Peyer's patch (tissue), 4 donors: Measurements from ENCODE around the gene TMEM88. TPM values are rescaled to one million over a fixed set of nuclear protein-coding genes. Genes with fewer than 3 reads are reported as not detected.

Source experiments
- DNase-seq, 3 donors: peaks; one replicate each; pipeline ENCODE4 v3.0.0-alpha.2; 2017 to 2019
- H3K27ac ChIP-seq, 4 donors: fragments of 200-600 bp; sonication (generic); one replicate each; pipeline ENCODE4 v1.5.1; 2016 to 2019
- H3K27me3 ChIP-seq, 2 donors: fragments of 200-600 bp; sonication (generic); one replicate each; pipeline ENCODE4 v1.5.1; 2019
- H3K36me3 ChIP-seq, 3 donors: fragments of 200-600 bp; sonication (generic); one replicate each; pipeline ENCODE4 v1.5.1; 2016 to 2019
- H3K4me1 ChIP-seq, 4 donors: fragments of 200-600 bp; sonication (generic); one replicate each; pipeline ENCODE4 v1.5.1; 2016 to 2019
- H3K4me3 ChIP-seq, 4 donors: fragments of 200-600 bp; sonication (generic); 1 replicate in 3 of 4; 2 replicates in 1 of 4; pipeline ENCODE4 v1.5.1; 2016 to 2019; ENCODE audit warnings: mild to moderate bottlenecking in 1 of 4
- H3K9me3 ChIP-seq, 4 donors: fragments of 200-600 bp; sonication (generic); one replicate each; pipeline ENCODE4 v1.5.1; 2016 to 2019; ENCODE audit warnings: mild to moderate bottlenecking in 1 of 4
- CTCF ChIP-seq, 6 experiments: fragments of 450-650 bp in 4 of 6; fragments of 200-600 bp in 2 of 6; sonication (generic) in 1 of 6; IDR thresholded peaks; one replicate each; pipeline ENCODE4 v1.5.1; 2017 to 2019; ENCODE audit warnings: antibody characterized with exemption in 6 of 6, mild to moderate bottlenecking in 3 of 6, moderate library complexity in 1 of 6
- POLR2A ChIP-seq, 2 donors: fragments of 450-650 bp; IDR thresholded peaks; one replicate each; pipeline ENCODE4 v1.5.1; 2017; ENCODE audit warnings: antibody characterized with exemption in 2 of 2, mild to moderate bottlenecking in 2 of 2, moderate library complexity in 2 of 2
- total RNA-seq, 4 donors: library from RNA; depleted of rRNA; stranded (reverse); fragments of >200 nt; gene quantifications; one replicate each; pipeline ENCODE4 v1.1.0, GENCODE V29; 2016

Gene TMEM88
- total RNA-seq, 4 donors from 2014 or later: 3.4 to 29.7 (median 12.9) TPM

- H3K4me1 ChIP-seq: peaks cover 0 to 12% (median 4%) of the 10 kb centered on the region in 4 donors
- no peak for DNase-seq
- H3K36me3 ChIP-seq: no peaks in the 10 kb centered on the region
- H3K9me3 ChIP-seq: no peaks in the 10 kb centered on the region
- no peak for TF ChIP-seq POLR2A (IDR thresholded peaks at IDR 0.05)
- TF ChIP-seq CTCF (IDR thresholded peaks at IDR 0.05): no peak
- no peak overlapping the region for H3K4me3 ChIP-seq
- no peaks in the 10 kb centered on the region for H3K27me3 ChIP-seq
- H3K27ac ChIP-seq: no peak overlapping the region
These were observed 23.6 kb upstream of the TMEM88 start for GRCh38 chr17:7831233-7831632.

DNA sequence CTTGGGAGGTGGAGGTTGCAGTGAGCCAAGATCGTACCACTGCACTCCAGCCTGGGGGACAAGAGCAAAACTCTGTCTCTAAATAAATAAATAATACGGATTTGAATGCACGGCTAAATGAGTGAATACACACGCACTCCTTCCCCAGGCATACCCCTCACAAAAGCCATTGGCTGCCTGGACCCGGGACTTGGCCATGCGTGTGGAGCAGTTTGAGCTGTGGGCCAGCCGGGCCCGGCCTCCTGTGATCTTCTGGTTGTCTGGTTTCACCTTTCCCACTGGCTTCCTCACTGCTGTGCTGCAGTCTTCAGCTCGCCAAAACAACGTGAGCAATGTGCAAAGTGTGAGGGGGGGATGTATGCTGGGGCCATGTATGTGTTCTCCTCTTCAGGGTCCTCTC is 22.4 kb upstream of the TMEM88 start:
- H3K9me3 ChIP-seq: no peaks in the 10 kb centered on the region
- no peak overlapping the region for H3K27ac ChIP-seq
- H3K27me3 ChIP-seq: no peaks in the 10 kb centered on the region
- no peak for TF ChIP-seq POLR2A (IDR thresholded peaks at IDR 0.05)
- TF ChIP-seq CTCF (IDR thresholded peaks at IDR 0.05): no peak
- DNase-seq: no peak
- no peaks in the 10 kb centered on the region for H3K36me3 ChIP-seq
- peaks cover 0 to 23% (median 15%) of the 10 kb centered on the region in 4 donors for H3K4me1 ChIP-seq
- no peak overlapping the region for H3K4me3 ChIP-seq

DNA sequence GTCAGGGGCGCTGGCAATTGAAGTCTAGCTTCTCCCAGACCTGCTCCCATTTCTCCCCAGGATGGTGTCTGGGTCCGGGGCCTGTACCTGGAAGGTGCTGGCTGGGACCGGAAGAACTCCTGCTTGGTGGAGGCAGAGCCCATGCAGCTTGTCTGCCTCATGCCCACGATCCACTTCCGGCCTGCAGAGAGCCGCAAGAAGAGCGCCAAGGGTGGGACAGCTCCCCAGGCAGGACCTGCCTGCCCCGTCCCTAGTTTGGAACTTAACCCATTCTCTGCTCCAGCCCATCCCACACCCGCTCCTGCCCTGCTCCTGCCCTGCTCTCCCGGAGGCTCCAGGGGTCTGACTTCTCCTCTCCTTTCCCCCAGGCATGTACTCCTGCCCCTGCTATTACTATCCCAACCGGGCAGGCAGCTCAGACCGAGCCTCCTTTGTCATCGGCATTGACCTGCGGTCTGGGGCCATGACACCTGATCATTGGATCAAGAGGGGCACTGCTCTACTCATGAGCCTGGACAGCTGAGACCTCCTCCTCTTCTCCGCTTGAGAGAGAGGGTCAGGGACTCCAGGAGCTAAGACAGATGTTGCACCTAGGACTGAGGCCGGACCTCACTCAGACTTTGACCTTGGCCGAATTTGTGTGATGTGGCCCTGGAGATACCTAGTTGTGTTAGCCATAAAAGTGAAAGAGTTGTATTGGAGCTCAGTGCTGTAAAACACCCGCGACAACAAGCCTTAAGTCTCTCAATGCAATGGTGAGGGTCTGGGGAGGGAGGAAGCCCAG is 21.7 kb upstream of the TMEM88 start:
- DNase-seq: no peak

DNA sequence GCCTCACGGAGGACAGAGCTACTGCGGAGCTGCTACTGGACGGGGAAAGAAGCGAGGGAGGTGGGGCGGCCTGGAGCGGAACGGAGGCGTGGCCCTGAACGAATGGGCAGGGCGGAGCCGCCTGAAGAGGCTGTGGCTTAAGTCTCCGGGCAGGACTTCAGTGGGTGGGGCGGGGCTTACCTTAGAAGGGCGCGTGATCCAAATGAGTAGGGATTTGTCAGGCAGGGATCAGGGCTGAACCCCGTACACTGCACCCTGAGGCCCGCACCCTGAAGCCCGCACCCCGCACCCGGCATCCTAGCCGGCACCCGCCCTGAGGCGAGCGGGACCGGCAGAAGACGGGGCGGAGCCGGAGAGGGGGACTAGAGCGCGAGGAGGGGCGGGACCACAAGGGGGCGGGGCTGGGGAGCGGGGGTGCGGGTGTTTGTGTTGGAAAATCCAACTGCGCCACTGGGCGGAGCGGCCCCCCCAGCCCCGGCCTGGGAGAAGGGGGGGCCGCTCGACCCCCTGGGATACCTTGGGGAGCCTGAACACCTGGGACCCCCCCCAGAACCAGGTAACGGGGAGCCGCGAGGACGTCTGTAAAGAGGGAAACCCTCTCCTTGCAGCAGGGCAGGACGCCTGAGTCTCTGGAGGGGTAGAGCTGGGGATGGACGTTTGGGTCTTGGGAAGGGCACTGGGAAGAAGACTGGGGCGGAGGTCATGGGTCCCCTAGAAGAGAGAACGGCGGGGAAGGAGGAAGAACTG is 20.9 kb upstream of the TMEM88 start, which contains the start of gene KDM6B:
Gene KDM6B, plus strand, starts transcription at position 423 of the 747 bp plus-strand sequence. CDS start 11,338 bp downstream, outside the sequence.
- Histone ChIP-seq H3K27ac (peak within 1 kb of the TSS; percentile 88 to 100 (median 95)), H3K9me3 (no peaks in the 10 kb centered on the region), H3K27me3 (no peaks in the 10 kb centered on the region), H3K4me1 (peaks cover 0 to 33% (median 20%) of the 10 kb centered on the region in 4 donors), H3K36me3 (no peaks in the 10 kb centered on the region), H3K4me3 (peak within 1 kb of the TSS; percentile 54 to 85 (median 76))
- DNase-seq: peak; percentile 94 to 98 (median 95)
- TF ChIP-seq POLR2A (IDR thresholded peaks at IDR 0.05) (peak in 1 of 2 donors; percentile 39), CTCF (IDR thresholded peaks at IDR 0.05) (peak in 2 of 6 experiments; percentile 15 to 16)

More for the DNA sequence above, 21.7 kb upstream of the TMEM88 start:
- Histone ChIP-seq H3K9me3 (no peaks in the 10 kb centered on the region), H3K4me3 (peak overlapping the region; percentile 54 to 85 (median 76)), H3K4me1 (peaks cover 0 to 28% (median 17%) of the 10 kb centered on the region in 4 donors), H3K27me3 (no peaks in the 10 kb centered on the region), H3K36me3 (no peaks in the 10 kb centered on the region), H3K27ac (peak overlapping the region; percentile 88 to 100 (median 95))
- no peak for TF ChIP-seq CTCF (IDR thresholded peaks at IDR 0.05)
- TF ChIP-seq POLR2A (IDR thresholded peaks at IDR 0.05): no peak

DNA sequence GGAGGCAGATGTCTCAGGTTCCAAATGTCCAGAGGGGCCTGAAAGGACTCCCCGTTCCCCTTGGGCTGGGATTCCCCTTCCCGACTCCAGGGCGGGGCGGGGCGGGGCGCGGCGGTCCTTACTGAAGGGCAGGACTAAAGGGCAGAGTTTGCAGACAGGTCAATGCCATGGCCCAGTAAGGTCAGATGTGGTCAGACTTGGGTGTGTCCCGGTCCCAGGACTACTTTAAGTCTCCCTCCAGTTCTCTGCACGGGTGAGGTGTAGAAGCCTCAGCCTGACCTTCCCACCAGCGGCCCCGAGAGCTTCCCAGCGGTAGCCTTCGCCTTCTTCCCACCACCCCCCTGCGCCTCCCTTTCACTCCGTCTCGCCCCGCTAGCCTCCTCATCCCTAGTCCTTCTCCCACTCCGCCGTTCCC is 20.3 kb upstream of the TMEM88 start:
- Histone ChIP-seq H3K4me3 (peak overlapping the region; percentile 54 to 85 (median 76)), H3K36me3 (no peaks in the 10 kb centered on the region), H3K9me3 (no peaks in the 10 kb centered on the region), H3K27me3 (no peaks in the 10 kb centered on the region), H3K27ac (peak overlapping the region; percentile 88 to 100 (median 95)), H3K4me1 (peaks cover 0 to 37% (median 21%) of the 10 kb centered on the region in 4 donors)
- TF ChIP-seq CTCF (IDR thresholded peaks at IDR 0.05): no peak
- peak in 1 of 2 donors; percentile 23 for TF ChIP-seq POLR2A (IDR thresholded peaks at IDR 0.05)
- peak; percentile 59 to 88 (median 85) for DNase-seq
